ENCODE results near the gene IL23R.
"Not testable (repeated sequence)": the region's sequence is repeated elsewhere in the genome, so short reads cannot be mapped to it uniquely, and the experiment has no call there.

Gene IL23R

DNA sequence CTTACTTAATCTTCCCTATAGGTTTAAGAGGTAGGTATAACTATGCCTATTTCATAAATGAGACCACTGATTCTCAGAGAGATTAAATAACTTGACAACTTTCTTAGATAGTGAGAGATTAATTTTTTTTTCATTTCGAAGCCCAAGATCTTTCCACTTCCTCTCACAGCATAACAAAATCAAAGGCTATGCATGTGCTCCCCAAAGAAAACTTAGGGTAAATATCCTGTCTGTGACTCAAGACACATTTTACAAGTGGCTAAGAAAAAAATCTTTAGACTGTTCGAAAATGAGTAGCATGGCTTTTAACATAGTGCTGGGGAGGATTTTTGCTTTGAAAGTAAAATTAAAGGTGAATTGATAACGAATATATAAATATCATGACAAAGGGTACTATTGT, 23.3 kb upstream of the IL23R start:
- no peak overlapping the region for H3K4me3 ChIP-seq (ENCODE audit: low read length)
- TF ChIP-seq, protein P1, sequence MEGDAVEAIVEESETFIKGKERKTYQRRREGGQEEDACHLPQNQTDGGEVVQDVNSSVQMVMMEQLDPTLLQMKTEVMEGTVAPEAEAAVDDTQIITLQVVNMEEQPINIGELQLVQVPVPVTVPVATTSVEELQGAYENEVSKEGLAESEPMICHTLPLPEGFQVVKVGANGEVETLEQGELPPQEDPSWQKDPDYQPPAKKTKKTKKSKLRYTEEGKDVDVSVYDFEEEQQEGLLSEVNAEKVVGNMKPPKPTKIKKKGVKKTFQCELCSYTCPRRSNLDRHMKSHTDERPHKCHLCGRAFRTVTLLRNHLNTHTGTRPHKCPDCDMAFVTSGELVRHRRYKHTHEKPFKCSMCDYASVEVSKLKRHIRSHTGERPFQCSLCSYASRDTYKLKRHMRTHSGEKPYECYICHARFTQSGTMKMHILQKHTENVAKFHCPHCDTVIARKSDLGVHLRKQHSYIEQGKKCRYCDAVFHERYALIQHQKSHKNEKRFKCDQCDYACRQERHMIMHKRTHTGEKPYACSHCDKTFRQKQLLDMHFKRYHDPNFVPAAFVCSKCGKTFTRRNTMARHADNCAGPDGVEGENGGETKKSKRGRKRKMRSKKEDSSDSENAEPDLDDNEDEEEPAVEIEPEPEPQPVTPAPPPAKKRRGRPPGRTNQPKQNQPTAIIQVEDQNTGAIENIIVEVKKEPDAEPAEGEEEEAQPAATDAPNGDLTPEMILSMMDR (conservative IDR thresholded peaks at IDR 0.05; ENCODE audit: low read depth, low read length), result no peak
- DNase-seq (ENCODE audit: low read depth), result no peak

- TF ChIP-seq, protein P1 (conservative IDR thresholded peaks at IDR 0.05; ENCODE audit: low read depth, low read length), result no peak
Measured at GRCh38 chr1:67143966-67144365, 22.3 kb upstream of the IL23R start.

GRCh38 chr1:67144696-67145095, 21.6 kb upstream of the IL23R start:
- no peak overlapping the region for H3K4me3 ChIP-seq (ENCODE audit: low read length)
- TF ChIP-seq, protein P1 (conservative IDR thresholded peaks at IDR 0.05; ENCODE audit: low read depth, low read length), result peak; percentile 42
- DNase-seq (ENCODE audit: low read depth), result no peak

More at GRCh38 chr1:67143966-67144365, 22.3 kb upstream of the IL23R start:
- no peak overlapping the region for H3K4me3 ChIP-seq (ENCODE audit: low read length)
- DNase-seq (ENCODE audit: low read depth), result no peak

GRCh38 chr1:67146101-67146500, 20.2 kb upstream of the IL23R start:
- no peak for DNase-seq (ENCODE audit: low read depth)
- no peak overlapping the region for H3K4me3 ChIP-seq (ENCODE audit: low read length)
- TF ChIP-seq, protein P1 (conservative IDR thresholded peaks at IDR 0.05; ENCODE audit: low read depth, low read length), result no peak

DNA sequence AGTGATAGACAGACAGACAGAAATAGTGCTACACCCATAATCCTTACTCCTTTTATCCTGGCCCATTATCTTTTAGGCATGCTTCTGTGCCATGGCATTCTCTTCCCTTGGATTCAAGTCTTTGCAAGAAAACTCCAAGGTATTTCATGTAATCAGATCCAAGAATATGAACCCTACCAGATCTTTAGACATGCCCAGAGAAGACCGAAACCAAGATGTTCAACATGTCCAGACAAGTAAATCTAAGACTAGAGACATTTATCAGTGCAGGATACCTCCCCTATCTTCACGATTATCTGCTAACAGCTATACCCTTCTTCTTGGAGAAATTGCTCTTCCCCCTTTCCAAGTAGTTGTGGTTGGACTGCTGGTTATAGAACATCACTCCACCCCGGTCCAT, 19.7 kb upstream of the IL23R start:
- DNase-seq (ENCODE audit: low read depth), result no peak
- TF ChIP-seq, protein P1 (conservative IDR thresholded peaks at IDR 0.05; ENCODE audit: low read depth, low read length), result no peak
- H3K4me3 ChIP-seq (ENCODE audit: low read length), result no peak overlapping the region

- not testable (repeated sequence) for H3K4me3 ChIP-seq (ENCODE audit: low read length); DNase-seq (ENCODE audit: low read depth)
Measured at GRCh38 chr1:67147973-67148372, 18.3 kb upstream of the IL23R start.

DNA sequence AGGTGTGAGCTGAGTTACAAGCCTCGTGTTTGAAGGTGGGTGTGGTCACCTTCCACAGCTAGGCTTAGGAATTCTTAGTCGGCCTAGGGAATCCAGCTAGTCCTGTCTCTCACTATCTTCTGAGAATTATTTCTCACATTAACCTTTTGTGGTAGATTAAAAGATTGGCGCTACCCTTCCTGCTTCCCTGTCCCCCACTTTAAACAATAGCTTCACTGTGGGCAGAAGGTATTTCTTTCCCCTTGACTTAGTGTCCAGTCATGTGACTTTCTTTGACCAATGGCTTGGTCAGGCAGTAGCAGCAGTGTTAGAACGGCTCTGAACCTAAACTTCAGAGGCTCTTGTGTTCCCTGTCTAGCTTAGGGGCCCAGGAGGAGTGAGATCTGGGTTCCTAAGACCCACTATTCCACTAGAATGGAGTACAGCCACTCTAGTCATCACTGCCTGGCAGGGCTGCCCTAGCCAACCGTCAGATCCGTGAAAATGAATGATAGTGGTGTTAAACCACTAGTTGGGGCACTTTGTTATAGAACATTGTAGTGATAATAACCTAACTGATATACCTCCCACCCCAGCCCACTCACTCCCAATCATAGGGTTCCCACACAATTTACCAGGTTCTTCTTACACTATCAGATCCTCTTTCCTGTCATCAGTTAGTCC, 17.6 kb upstream of the IL23R start:
- TF ChIP-seq, protein P1 (conservative IDR thresholded peaks at IDR 0.05; ENCODE audit: low read depth, low read length), result no peak
- DNase-seq (ENCODE audit: low read depth), result no peak
- H3K4me3 ChIP-seq (ENCODE audit: low read length), result no peak overlapping the region
